Naive B cell (primary cell): ENCODE results near the gene RXRA. TPM values are rescaled to one million over a fixed set of nuclear protein-coding genes. Genes with fewer than 3 reads are reported as not detected.

Source experiments
- ATAC-seq, 2 donors: fragments of 150-1000 bp; cut with Tn5 transposase; 2 replicates each; pipeline ENCODE4 v1.10.0; 2021; ENCODE audit warnings: low read depth in 2 of 2, mild to moderate bottlenecking in 2 of 2, moderate library complexity in 2 of 2
- DNase-seq: peaks from one replicate; pipeline ENCODE4 v3.0.0; 2022
- H3K27ac Mint-ChIP-seq, 6 donors: one replicate each; pipeline ENCODE4 v1.8.0; 2020 to 2022; ENCODE audit warnings: mild to moderate bottlenecking in 6 of 6, mixed read lengths in 6 of 6, moderate library complexity in 5 of 6, inconsistent platforms in 2 of 6
- H3K27me3 Mint-ChIP-seq, 3 donors: one replicate each; pipeline ENCODE4 v1.8.0; 2021 to 2022; ENCODE audit warnings: mixed read lengths in 3 of 3, mild to moderate bottlenecking in 1 of 3
- H3K36me3 Mint-ChIP-seq, 2 donors: one replicate each; pipeline ENCODE4 v1.8.0; 2020 to 2022; ENCODE audit warnings: mixed read lengths in 2 of 2, inconsistent platforms in 1 of 2, mild to moderate bottlenecking in 1 of 2
- H3K4me1 Mint-ChIP-seq, 3 donors: one replicate each; pipeline ENCODE4 v1.8.0; 2020 to 2022; ENCODE audit warnings: mixed read lengths in 3 of 3, inconsistent platforms in 1 of 3, mild to moderate bottlenecking in 1 of 3, moderate library complexity in 1 of 3
- H3K4me3 Mint-ChIP-seq, 8 donors: one replicate each; pipeline ENCODE4 v1.8.0; 2020 to 2022; ENCODE audit warnings: mild to moderate bottlenecking in 8 of 8, mixed read lengths in 8 of 8, moderate library complexity in 8 of 8, inconsistent platforms in 2 of 8
- H3K9me3 Mint-ChIP-seq, 7 donors: one replicate each; pipeline ENCODE4 v1.8.0; 2020 to 2022; ENCODE audit warnings: mixed read lengths in 7 of 7, mild to moderate bottlenecking in 5 of 7, inconsistent platforms in 2 of 7, moderate library complexity in 1 of 7
- polyA plus RNA-seq, 6 donors: library from polyadenylated mRNA; unstranded; fragments of 300-500 nt; fragmentation: Illumina TruSeq; gene quantifications; one replicate each; pipeline ENCODE4 v1.2.3, GENCODE V29; 2021; ENCODE audit warnings: low read depth in 6 of 6

Gene RXRA
- polyA plus RNA-seq, 6 donors from 2014 or later, result 0.31 to 0.76 (median 0.50) TPM; not detected in 1

DNA sequence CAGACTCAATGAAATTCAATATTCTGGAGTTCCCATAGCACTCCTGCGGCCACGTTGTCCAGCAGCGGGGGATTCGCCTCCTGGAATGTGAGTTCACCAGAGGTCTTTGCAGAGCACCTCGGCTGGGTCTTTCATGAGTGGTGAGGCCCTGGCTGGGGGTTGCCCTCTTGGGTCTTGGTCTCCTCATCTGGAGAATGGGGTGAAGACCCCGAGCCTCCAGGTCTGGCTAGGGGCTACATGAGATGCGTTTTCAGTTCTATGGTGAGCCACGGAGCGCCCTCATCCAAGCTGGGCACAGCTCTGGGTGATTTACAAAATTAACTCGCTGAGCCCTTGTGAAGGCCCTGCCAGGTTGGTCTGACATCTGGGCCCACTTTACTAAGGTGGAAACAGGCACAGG lies 37.5 kb upstream of the RXRA start:
- peaks cover 0 to 1% (median 0%) of the 10 kb centered on the region in 7 donors for H3K9me3 Mint-ChIP-seq
- H3K4me1 Mint-ChIP-seq, result peaks cover 25 to 29% (median 27%) of the 10 kb centered on the region in 3 donors
- no peak overlapping the region for H3K27ac Mint-ChIP-seq
- no peak for DNase-seq
- H3K36me3 Mint-ChIP-seq, result no peaks in the 10 kb centered on the region
- no peak for ATAC-seq
- peaks cover 8 to 44% (median 27%) of the 10 kb centered on the region in 3 donors for H3K27me3 Mint-ChIP-seq
- peak overlapping the region in 1 of 8 donors; percentile 20 for H3K4me3 Mint-ChIP-seq

DNA sequence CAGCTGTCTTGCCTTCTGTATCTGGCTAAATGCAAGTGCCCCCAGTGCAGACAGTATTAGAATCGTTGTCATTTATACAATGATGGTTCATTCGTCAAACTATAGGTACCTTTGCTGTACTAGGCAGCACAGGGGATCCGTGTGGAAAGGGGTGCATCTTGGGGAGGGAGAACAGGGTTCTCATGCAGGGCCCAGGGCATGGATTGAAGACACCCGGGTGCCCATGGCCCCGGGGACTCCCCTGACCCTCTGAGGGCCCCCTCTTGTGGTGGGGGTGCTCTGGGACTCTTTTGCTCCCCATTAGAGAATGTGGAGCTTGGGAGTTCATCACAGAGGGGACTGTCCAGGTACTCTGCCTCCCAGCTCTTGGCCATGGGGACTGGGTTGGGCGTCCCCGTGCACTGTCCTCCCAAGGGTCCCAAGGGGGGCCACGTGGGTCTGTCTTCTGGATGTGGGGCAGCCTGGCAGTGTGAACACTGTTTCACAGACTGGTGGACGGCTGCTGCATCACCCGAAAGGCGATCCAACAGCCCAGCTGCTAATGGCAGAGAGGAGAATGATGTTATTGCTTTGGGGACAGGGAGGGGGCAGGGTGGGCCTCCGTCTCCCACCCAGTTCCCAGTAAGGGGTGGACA lies 36.9 kb upstream of the RXRA start:
- peaks cover 9 to 38% (median 27%) of the 10 kb centered on the region in 3 donors for H3K27me3 Mint-ChIP-seq
- H3K27ac Mint-ChIP-seq, result no peak overlapping the region
- peak overlapping the region in 1 of 8 donors; percentile 20 for H3K4me3 Mint-ChIP-seq
- H3K9me3 Mint-ChIP-seq, result peaks cover 0 to 1% (median 0%) of the 10 kb centered on the region in 7 donors
- DNase-seq (no peak), ATAC-seq (no peak)
- peaks cover 28 to 29% (median 29%) of the 10 kb centered on the region in 3 donors for H3K4me1 Mint-ChIP-seq
- H3K36me3 Mint-ChIP-seq, result no peaks in the 10 kb centered on the region

DNA sequence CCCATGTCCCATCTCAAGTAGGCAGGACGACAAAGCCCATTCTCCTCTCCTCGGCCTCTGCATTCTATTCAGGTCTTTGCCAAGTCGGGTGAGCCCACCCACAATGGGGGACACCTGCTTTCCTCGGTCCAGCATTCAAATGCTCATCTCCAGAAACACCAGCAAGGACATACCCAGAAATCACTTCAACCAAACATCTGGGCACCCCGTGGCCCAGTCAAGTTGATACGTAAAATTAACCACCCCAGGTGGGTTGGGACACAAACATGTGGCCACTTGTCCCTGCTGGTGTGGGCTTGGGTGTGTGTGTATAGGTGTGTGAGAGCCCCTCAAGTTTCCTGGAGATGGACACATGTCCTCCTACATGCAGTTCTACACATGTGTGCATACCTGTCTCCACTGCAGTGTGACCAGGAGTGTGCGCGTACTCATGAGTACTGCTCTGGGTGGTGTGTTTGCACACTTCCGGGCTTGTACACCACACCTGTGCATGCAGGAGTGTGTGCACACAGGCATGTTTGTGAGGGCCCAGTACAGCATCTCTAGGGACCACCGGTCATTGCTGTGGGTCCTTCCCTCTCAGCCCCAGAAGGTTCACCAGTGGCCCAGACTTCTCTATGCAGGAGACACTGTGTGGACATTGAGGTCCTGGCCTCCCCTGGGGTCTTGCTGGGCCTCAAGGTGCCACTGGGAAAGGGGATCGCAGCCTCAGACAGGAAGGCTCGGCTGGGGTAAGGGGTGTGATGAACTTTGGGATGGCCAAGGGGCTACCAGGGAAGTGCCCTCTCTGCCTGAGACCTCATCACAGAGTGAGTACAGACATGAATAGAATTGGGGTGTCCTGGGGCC lies 35.4 kb upstream of the RXRA start:
- ATAC-seq, result no peak
- Mint-ChIP-seq H3K4me3 (no peak overlapping the region), H3K9me3 (no peaks in the 10 kb centered on the region), H3K27ac (peak overlapping the region in 2 of 6 donors; percentile 14 to 22), H3K36me3 (no peaks in the 10 kb centered on the region), H3K4me1 (peaks cover 25 to 29% (median 25%) of the 10 kb centered on the region in 3 donors), H3K27me3 (peaks cover 4 to 28% (median 22%) of the 10 kb centered on the region in 3 donors)
- no peak for DNase-seq

DNA sequence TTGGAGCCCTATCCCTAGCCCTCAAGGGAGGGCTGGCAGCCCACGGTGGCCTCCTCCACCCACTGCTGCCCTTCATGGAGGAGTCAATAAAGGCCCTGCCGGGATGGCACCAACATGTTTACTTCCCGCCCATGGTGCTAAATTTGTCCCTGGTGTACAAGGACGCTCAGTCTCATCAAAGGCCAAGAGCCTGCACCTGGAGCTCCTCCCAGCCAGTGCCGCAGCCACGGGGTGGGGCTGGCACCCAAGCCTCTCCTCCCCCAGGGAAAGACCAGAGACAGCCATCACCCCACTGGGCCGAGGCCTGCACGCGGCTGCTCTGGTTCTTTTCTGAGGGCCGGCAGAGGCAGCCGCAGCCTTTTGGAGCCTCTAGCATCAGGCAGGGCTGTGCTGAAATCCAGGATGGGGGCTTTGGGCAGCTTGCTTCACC lies 34.8 kb upstream of the RXRA start:
- ATAC-seq (no peak), DNase-seq (no peak)
- peaks cover 21 to 26% (median 25%) of the 10 kb centered on the region in 3 donors for H3K4me1 Mint-ChIP-seq
- no peak overlapping the region for H3K4me3 Mint-ChIP-seq
- H3K9me3 Mint-ChIP-seq, result no peaks in the 10 kb centered on the region
- H3K27ac Mint-ChIP-seq, result peak overlapping the region in 1 of 6 donors; percentile 76
- H3K27me3 Mint-ChIP-seq, result peaks cover 4 to 23% (median 22%) of the 10 kb centered on the region in 3 donors
- no peaks in the 10 kb centered on the region for H3K36me3 Mint-ChIP-seq

DNA sequence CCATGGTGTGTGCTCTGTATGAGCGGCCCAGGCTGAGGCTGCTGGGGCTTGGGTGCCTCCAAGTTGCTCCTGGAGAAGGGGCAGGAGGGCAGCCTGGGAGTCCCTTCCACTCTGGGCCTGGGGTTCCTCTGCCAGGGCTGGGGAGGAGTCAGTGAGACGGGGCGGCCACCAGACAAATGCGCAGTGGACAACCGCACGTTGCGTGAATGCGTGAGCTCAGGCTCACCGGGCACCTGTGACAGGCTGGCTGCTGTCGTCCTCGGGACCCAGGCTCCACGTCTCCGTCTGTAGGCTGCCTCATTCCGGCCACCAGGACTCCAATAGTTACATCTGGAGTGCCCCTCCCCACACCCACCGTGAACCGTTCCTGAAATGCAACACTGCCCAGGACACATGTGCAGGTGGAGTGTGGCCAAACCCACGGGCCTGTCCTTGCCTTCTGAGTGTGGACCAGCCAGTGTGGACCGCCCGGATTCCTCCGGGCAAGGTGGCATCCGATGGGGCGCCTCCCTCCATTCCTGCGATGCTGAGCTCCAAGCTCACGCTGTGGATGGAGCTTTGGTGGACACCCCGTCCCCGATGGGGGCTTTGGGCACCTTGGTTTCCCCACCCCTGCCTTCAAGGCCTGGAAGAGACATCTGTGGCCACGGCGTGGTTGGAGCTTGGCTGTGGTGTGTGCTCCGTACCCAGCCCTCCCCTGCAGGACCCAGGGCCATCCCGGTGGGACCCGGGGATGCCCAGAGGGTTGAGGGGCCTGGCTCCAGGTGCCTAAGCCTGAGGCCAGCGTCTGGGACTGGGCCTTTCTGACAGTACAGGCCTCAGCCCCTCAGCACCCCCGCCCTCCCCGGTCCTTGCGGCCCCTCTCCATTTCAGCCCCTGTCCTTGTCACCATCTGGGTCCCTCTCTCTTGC lies 34.0 kb upstream of the RXRA start:
- no peak for ATAC-seq
- no peak for DNase-seq
- H3K4me3 Mint-ChIP-seq, result peak overlapping the region in 4 of 8 donors; percentile 35 to 94 (median 76)
- no peaks in the 10 kb centered on the region for H3K9me3 Mint-ChIP-seq
- H3K27ac Mint-ChIP-seq, result peak overlapping the region in 1 of 6 donors; percentile 81
- no peaks in the 10 kb centered on the region for H3K36me3 Mint-ChIP-seq
- peaks cover 14 to 20% (median 18%) of the 10 kb centered on the region in 3 donors for H3K4me1 Mint-ChIP-seq
- H3K27me3 Mint-ChIP-seq, result peaks cover 4 to 15% (median 15%) of the 10 kb centered on the region in 3 donors

DNA sequence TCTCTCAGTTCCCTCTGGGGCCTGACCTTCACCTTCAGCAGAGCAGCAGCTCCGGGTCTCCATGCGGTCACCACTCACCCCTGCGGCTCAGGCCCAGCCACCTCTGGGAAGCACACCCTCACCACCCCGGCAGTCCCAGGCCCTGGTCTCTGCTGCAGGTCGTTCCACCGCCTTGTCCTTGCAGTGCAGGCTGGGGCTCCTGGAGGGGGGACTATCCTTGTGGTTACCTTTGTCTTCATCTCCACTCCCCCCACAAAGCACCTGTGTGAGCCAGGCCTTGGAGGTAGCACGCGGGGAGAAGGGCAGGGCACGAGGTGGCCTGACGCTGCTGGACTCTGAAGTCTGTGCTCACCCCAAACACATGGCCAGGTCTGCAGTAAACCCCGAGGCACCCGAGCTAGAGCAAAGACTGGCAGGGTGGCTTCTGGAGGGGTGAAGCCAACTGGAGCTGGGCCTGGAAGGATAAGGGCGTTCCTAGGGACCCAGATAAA lies 33.2 kb upstream of the RXRA start:
- Mint-ChIP-seq H3K27me3 (peaks cover 4 to 13% (median 11%) of the 10 kb centered on the region in 3 donors), H3K36me3 (no peaks in the 10 kb centered on the region), H3K27ac (peak overlapping the region in 2 of 6 donors; percentile 38 to 81), H3K4me3 (peak overlapping the region in 6 of 8 donors; percentile 79 to 94 (median 90)), H3K9me3 (no peaks in the 10 kb centered on the region), H3K4me1 (peaks cover 11 to 16% (median 13%) of the 10 kb centered on the region in 3 donors)
- ATAC-seq (no peak), DNase-seq (no peak)

DNA sequence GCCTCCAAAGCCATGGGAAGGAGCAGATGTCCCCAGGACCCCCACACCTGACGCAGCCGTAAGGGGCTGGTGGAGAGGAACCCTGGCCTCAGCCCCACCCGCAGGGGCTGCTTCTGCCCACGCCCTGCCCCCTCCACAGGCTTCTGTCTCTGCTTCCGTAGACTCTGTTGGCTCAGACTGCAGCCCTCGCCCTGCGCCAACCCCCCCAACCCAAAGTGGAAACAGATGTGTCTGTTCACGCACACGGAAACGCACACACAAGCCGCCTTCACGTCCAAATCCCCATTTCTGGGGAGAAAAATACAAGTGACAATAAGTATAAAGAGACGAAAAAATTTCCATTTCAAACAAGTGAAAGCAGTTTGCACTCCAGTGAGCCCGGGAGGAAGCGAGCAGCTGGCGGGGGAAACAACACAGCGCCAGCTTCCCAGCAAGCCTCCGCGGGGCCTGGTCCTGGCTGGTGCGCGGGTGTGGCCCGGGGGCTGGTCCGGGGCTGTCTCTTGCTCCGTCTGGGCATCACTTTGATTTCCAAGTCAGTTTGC lies 32.6 kb upstream of the RXRA start:
- peak; percentile 79 to 81 for ATAC-seq
- H3K27ac Mint-ChIP-seq, result peak overlapping the region in 5 of 6 donors; percentile 3 to 81 (median 77)
- H3K27me3 Mint-ChIP-seq, result peaks cover 4 to 16% (median 16%) of the 10 kb centered on the region in 3 donors
- no peaks in the 10 kb centered on the region for H3K36me3 Mint-ChIP-seq
- H3K9me3 Mint-ChIP-seq, result no peaks in the 10 kb centered on the region
- peak; percentile 32 for DNase-seq
- peak overlapping the region; percentile 70 to 94 (median 88) for H3K4me3 Mint-ChIP-seq
- H3K4me1 Mint-ChIP-seq, result peaks cover 10 to 16% (median 13%) of the 10 kb centered on the region in 3 donors

DNA sequence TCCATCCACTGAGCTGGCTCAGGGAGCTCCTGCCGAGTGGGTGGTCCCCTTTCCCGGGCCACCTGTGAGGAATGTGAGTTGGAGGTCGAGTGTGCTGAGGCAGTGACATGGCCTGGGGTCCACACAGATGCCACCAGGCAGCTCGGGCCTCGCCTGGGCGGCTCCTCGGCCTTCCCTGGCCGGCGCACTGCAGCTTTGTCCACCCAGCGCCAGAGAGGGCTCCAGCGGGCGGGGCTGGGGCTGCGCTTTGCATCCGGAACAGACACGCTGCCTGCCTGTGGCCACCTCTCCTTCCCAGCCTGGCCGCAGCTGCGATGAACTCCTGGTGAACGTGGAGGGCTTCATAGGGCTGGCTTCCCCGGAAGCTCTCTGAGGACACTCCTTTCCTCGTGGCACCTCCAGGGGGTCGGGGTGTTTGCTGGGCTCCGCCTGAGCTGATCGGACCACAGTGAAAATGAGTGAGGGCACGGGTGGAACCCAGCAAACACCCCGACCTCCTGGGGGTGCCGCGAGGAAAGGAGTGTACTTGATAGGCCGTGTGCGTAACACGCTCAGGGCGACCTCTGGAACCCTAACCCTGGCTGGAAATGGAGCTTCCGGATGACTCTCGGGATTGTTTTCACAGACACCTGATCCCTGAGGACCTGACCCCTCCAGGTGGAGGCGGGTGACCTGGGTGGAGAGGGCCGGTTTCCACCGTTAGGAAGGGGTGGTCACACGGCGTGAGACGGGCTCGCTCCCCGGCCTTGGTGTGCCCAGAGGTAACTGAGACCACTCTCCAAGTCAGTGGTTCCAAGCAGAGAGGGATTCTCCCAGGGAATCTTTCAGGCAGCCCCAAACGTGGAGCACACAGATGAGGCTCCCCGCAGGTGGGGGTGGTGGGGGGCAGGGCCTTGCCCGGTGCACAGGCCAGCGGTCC lies 31.8 kb upstream of the RXRA start:
- peaks cover 4 to 20% (median 18%) of the 10 kb centered on the region in 3 donors for H3K27me3 Mint-ChIP-seq
- DNase-seq (no peak), ATAC-seq (no peak)
- H3K4me1 Mint-ChIP-seq, result peaks cover 10 to 16% (median 13%) of the 10 kb centered on the region in 3 donors
- H3K36me3 Mint-ChIP-seq, result no peaks in the 10 kb centered on the region
- peak overlapping the region in 1 of 6 donors; percentile 81 for H3K27ac Mint-ChIP-seq
- H3K4me3 Mint-ChIP-seq, result peak overlapping the region in 7 of 8 donors; percentile 53 to 92 (median 83)
- H3K9me3 Mint-ChIP-seq, result no peaks in the 10 kb centered on the region

DNA sequence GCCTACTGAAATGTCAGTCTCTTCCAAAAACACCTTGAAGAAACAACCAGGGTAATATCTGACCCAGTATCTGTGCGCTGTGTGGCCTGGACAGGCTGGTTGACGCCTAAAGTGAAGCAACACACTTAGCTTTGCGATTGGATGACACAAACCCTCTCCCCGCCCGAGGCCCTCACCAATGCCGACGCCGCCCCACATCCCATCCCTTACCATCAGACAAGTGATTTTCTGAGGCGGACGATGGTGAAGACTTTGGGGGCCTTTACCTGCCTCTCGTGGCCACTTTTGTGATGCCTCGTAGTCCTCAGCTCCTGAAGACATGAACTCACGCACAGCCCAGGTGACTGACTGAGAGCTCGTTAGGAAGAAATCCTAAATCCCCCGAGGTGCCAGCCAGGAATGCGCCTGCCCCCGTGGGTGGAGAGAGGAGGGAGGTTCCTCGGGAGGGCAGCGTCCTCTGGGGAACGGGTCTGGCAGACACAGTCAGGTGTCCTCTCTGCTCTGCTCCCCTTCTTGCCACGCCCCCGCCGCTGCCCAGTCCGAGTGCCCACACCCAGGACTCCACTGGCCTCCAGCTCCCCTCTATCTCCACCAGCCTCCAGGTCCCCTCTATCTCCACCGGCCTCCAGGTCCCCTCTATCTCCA lies 31.0 kb upstream of the RXRA start:
- Mint-ChIP-seq H3K36me3 (no peaks in the 10 kb centered on the region), H3K4me3 (peak overlapping the region in 5 of 8 donors; percentile 6 to 79 (median 45)), H3K27me3 (peaks cover 4 to 24% (median 20%) of the 10 kb centered on the region in 3 donors), H3K9me3 (no peaks in the 10 kb centered on the region), H3K27ac (no peak overlapping the region), H3K4me1 (peaks cover 10 to 16% (median 13%) of the 10 kb centered on the region in 3 donors)
- DNase-seq (no peak), ATAC-seq (no peak)

DNA sequence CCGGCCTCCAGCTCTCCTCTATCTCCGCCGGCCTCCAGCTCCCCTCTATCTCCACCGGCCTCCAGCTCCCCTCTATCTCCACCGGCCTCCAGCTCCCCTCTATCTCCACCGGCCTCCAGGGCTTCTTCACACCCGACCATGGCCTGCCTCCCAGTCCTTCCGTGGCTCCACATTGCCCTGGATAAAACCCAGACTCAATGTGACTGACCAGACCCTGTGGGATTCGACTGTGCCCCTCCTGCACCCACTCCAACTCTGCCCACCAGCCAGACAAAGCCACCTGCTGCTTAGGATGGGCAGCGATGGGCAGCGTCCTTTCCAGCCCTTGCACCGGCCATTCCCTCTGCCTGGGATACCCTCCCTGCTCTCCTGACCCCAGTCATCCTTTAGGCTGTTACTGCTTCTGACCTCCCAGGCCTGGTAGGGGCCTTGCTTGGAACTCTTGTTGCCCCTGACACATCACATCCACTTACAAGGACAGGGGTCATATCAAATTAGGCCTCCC lies 30.5 kb upstream of the RXRA start:
- peaks cover 10 to 16% (median 13%) of the 10 kb centered on the region in 3 donors for H3K4me1 Mint-ChIP-seq
- H3K36me3 Mint-ChIP-seq, result no peaks in the 10 kb centered on the region
- ATAC-seq, result no peak
- no peak for DNase-seq
- no peaks in the 10 kb centered on the region for H3K9me3 Mint-ChIP-seq
- peak overlapping the region in 3 of 8 donors; percentile 5 to 41 (median 10) for H3K4me3 Mint-ChIP-seq
- peaks cover 4 to 29% (median 25%) of the 10 kb centered on the region in 3 donors for H3K27me3 Mint-ChIP-seq
- peak overlapping the region in 1 of 6 donors; percentile 10 for H3K27ac Mint-ChIP-seq
